Mesodermal cell (in vitro differentiated cells): Measurements from ENCODE around the gene WRNIP1.
"Not testable (repeated sequence)": the region's sequence is repeated elsewhere in the genome, so short reads cannot be mapped to it uniquely, and the experiment has no call there.

Experiments
- H3K27ac ChIP-seq: 2 replicates; pipeline ENCODE4 v1.7.0; 2013; ENCODE audit warnings: mild to moderate bottlenecking, low read depth, low read length, moderate library complexity; ENCODE audit not compliant: severe bottlenecking
- H3K36me3 ChIP-seq: 2 replicates; pipeline ENCODE4 v1.7.1; 2013; ENCODE audit warnings: mild to moderate bottlenecking, low read length, moderate library complexity; ENCODE audit not compliant: control insufficient read depth, insufficient read depth
- H3K4me1 ChIP-seq: one replicate; pipeline ENCODE4 v1.7.1; 2013; ENCODE audit warnings: mild to moderate bottlenecking, low read length; ENCODE audit not compliant: insufficient read depth, control insufficient read depth, poor library complexity, severe bottlenecking
- H3K4me3 ChIP-seq: 2 replicates; pipeline ENCODE4 v1.7.0; 2013; ENCODE audit warnings: low read length, control low read depth, mild to moderate bottlenecking; ENCODE audit not compliant: insufficient read depth, poor library complexity, severe bottlenecking; ENCODE audit errors: extremely low read depth
- H3K9me3 ChIP-seq: 2 replicates; pipeline ENCODE4 v1.7.1; 2013; ENCODE audit warnings: mild to moderate bottlenecking, low read length, moderate library complexity; ENCODE audit not compliant: control insufficient read depth
- WGBS, 2 experiments: methylation state at CpG; one replicate each; pipeline ENCODE4 v1.1.5; 2013; ENCODE audit warnings: missing lambda C conversion rate in 2 of 2; ENCODE audit not compliant: insufficient coverage in 2 of 2; 5-methylcytosine and 5-hydroxymethylcytosine counted together

The WRNIP1 gene

DNA sequence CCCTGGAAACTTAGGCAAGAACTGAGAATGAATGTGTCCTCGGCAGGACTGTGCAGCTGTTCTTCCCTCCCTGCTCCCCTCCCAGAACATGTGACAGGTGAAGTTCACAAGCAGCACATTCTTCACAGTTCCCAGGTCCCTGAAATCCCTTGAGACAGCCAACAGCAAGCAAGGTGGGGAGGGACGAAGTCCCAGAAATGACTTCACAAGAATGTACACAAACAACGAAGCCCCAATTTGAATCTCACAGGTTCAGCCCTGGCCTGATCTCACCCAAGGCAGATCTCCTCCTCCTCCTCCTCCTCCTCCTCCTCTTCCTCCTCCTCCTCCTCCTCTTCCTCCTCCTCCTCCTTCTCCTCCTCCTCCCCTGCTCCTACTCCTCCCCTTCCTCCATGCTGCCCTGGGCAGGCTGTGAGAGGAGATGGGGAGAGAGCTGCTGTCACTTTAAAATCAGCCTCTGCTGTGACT lies 32.4 kb downstream of the WRNIP1 start:
- H3K4me1 ChIP-seq: peaks cover 7% of the 10 kb centered on the region
- no peaks in the 10 kb centered on the region for H3K9me3 ChIP-seq
- no peak overlapping the region for H3K27ac ChIP-seq
- H3K36me3 ChIP-seq: no peaks in the 10 kb centered on the region
- no peak overlapping the region for H3K4me3 ChIP-seq
- WGBS, 2 experiments: 83% methylated on average over 2 of the region's 3 CpGs; no CpG with 5 or more reads in 1 of the 2 experiments

GRCh38 chr6:2798586-2799134 lies 33.5 kb downstream of the WRNIP1 start:
- no peaks in the 10 kb centered on the region for H3K36me3 ChIP-seq
- peaks cover 7% of the 10 kb centered on the region for H3K4me1 ChIP-seq
- H3K4me3 ChIP-seq: no peak overlapping the region
- no peaks in the 10 kb centered on the region for H3K9me3 ChIP-seq
- WGBS, 2 experiments: 82 to 94% methylated on average over 8 to 9 of the region's 11 CpGs
- H3K27ac ChIP-seq: no peak overlapping the region

DNA sequence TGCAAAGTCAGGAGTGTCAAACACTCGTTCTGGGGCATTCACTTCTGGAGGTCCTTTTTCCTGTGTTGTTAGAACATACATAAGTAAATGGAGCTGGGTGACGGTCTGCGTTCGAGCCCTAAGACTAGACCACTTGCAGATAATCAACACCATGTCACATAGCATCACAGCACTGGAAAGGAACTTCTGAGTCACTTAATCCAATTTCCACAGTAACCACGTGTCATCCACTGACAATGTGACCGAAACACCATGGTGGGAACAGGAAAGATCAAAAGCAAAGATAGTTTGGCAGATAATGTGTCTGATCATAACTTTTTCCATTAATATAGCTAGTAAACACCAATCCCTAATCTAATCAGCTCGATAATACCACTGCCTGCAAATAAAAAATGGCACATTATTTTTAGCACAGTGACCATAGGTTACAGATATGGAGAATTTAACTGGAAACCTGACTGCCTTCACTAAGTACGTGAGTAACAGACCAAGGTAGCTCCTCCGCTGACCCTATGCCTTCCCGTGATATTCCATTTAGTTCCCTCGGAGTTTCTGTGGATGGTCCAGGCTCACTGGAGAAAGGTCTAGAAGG lies 34.8 kb downstream of the WRNIP1 start:
- no peaks in the 10 kb centered on the region for H3K9me3 ChIP-seq
- no peaks in the 10 kb centered on the region for H3K36me3 ChIP-seq
- peak overlapping the region; percentile 68 for H3K27ac ChIP-seq
- WGBS, 2 experiments: 83 to 94% methylated on average over 4 of the region's 11 CpGs
- no peak overlapping the region for H3K4me3 ChIP-seq
- peaks cover 7% of the 10 kb centered on the region for H3K4me1 ChIP-seq

DNA sequence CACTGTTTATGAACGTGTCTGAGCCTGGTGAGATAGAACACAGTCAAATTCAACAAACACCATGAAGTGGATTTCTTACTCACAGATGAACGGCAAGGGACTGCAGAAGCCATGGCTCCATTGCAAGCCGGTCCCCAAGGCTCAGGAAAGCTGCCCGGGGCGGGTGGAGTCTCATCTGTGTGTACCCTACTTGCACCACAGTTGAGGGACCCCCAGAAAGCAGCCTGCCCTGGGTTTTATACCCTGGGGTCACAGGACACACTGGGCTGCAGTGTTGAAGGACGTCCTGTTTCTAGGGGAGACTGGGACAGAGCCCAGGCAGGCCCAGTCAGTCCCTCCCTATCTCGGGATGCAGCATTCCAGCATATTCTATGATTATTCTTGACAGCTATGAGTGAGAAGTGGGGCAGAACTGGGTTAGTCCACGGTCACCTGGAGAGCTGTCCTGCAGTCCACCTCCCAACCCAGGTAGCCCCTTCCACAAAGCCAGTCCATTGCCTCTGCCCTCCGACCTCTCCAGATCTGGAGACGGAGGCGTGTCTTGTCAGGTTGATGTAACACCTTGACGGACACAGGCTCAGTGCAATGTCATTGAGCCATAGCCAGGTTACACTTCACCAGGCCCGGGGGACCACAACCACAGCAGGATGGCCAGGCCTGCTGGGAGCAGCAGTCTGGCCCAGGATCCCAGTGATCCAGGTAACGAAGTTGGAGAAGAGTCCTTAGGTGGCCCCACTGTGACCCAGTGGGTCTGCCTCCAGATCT lies 35.5 kb downstream of the WRNIP1 start:
- peak overlapping the region; percentile 68 for H3K27ac ChIP-seq
- H3K4me3 ChIP-seq: no peak overlapping the region
- H3K4me1 ChIP-seq: peaks cover 7% of the 10 kb centered on the region
- no peaks in the 10 kb centered on the region for H3K9me3 ChIP-seq
- WGBS, 2 experiments: 95 to 98% methylated on average over 11 of the region's 14 CpGs
- H3K36me3 ChIP-seq: no peaks in the 10 kb centered on the region

- WGBS, 2 experiments: 94 to 100% methylated on average over 2 of the region's 4 CpGs
- H3K27ac ChIP-seq, H3K4me3 ChIP-seq, H3K36me3 ChIP-seq, H3K4me1 ChIP-seq, H3K9me3 ChIP-seq: not testable (repeated sequence)
These were observed 36.5 kb downstream of the WRNIP1 start for GRCh38 chr6:2801687-2802086.

- H3K9me3 ChIP-seq: no peaks in the 10 kb centered on the region
- no peak overlapping the region for H3K27ac ChIP-seq
- 91 to 94% methylated on average over 6 to 7 of the region's 8 CpGs for WGBS, 2 experiments
- no peak overlapping the region for H3K4me3 ChIP-seq
- peaks cover 7% of the 10 kb centered on the region for H3K4me1 ChIP-seq
- no peaks in the 10 kb centered on the region for H3K36me3 ChIP-seq
These were observed 37.4 kb downstream of the WRNIP1 start for GRCh38 chr6:2802521-2803060.

DNA sequence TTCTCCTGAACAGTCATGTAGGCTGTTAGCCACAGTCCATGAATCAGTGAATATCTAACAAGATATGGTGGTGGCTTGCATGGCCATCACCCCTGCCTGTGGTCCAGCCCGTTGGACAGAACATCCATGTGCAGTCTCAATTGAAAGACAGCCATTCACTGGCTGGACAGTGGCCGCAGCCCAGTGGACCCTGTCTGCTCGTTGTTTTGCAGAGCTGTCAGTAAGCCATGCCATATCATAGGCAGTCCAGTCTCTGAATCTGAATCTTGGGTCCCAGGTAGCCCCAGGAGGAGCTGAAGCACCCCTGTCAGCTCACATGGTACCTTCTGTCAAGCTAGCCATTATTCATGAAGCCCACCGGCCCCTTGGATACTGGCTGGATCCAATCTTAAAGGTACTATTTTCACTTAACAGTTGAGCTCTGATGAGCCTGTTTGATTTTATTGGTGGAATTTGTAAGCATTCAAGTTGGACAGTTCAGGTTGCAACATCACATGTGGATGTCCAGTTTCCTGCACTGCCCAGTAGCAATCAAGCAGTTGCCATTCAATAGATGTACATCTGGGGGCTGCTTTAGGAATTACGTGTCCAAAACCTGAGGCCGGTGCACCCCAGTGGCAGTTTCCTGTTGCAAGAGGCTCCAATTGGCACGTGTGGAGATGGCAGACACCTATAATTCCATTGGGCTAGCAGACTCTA lies 38.7 kb downstream of the WRNIP1 start:
- no peaks in the 10 kb centered on the region for H3K36me3 ChIP-seq
- 91 to 97% methylated on average over 7 of the region's 7 CpGs for WGBS, 2 experiments

GRCh38 chr6:2804516-2804915 lies 39.3 kb downstream of the WRNIP1 start:
- WGBS, 2 experiments: 97 to 100% methylated on average over 5 to 6 of the region's 6 CpGs
- H3K27ac ChIP-seq: no peak overlapping the region
- H3K4me1 ChIP-seq: peaks cover 3% of the 10 kb centered on the region
- no peaks in the 10 kb centered on the region for H3K36me3 ChIP-seq
- no peaks in the 10 kb centered on the region for H3K9me3 ChIP-seq
- no peak overlapping the region for H3K4me3 ChIP-seq

More for the DNA sequence above, 38.7 kb downstream of the WRNIP1 start:
- Histone ChIP-seq H3K9me3 (no peaks in the 10 kb centered on the region), H3K4me3 (no peak overlapping the region), H3K4me1 (peaks cover 7% of the 10 kb centered on the region), H3K27ac (no peak overlapping the region)

- Histone ChIP-seq H3K27ac (no peak overlapping the region), H3K9me3 (no peaks in the 10 kb centered on the region), H3K36me3 (no peaks in the 10 kb centered on the region), H3K4me1 (no peaks in the 10 kb centered on the region), H3K4me3 (no peak overlapping the region)
- WGBS, 2 experiments: 96% methylated on average over 13 to 14 of the region's 14 CpGs
These were observed 39.8 kb downstream of the WRNIP1 start for GRCh38 chr6:2805031-2805430.

GRCh38 chr6:2806644-2807043 lies 41.5 kb downstream of the WRNIP1 start:
- Histone ChIP-seq H3K9me3 (no peaks in the 10 kb centered on the region), H3K27ac (no peak overlapping the region), H3K4me3 (no peak overlapping the region), H3K36me3 (no peaks in the 10 kb centered on the region), H3K4me1 (no peaks in the 10 kb centered on the region)
- 60% methylated on average over 1 of the region's 3 CpGs; no CpG with 5 or more reads in 1 of the 2 experiments for WGBS, 2 experiments
